NCI-H2107 treated with DMSO at 0.1 percent for 48 hours (cell line): ENCODE results near the gene KIR3DL3.
"Not testable (repeated sequence)": the region's sequence is repeated elsewhere in the genome, so short reads cannot be mapped to it uniquely, and the experiment has no call there.

Source experiments
- DNase-seq: peaks from one replicate; lab custom pipeline; 2025; ENCODE audit not compliant: unreplicated experiment; lab: John Stamatoyannopoulos, UW

The KIR3DL3 gene

DNA sequence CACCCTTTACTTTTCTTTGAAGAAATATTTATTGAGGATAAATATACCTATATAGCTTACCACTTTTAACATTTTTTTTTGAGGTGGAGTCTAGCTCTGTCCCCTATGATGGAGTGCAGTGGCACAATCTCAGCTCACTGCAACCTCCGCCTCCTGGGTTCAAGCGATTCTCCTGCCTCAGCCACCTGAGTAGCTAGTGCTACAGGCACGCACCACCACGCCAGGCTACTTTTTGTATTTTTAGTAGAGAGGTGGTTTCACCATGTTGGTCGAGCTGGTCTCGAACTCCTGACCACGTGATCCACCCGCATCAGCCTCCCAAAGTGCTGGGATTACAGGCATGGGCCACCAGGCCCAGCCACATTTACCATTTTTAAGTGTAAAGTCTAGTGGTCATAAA is 51.6 kb downstream of the KIR3DL3 start:
- not testable (repeated sequence) for DNase-seq

DNA sequence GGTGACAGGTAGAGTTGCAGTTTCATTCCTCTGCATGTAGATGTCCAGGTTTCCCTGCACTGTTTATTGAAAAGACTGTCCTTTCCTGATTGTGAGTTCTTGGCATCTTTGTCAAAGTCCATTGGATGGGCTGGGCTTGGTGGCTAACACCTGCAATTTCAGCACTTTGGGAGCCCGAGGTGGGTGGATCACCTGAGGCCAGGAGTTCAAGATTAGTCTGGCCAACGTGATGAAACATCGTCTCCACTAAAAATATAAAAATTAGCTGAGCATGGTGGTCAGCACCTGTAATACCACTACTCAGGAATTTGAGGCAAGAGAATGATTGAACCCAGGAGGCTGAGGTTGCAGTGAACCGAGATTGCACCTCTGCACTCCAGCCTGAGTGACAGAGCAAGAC is 53.6 kb downstream of the KIR3DL3 start:
- not testable (repeated sequence) for DNase-seq

DNA sequence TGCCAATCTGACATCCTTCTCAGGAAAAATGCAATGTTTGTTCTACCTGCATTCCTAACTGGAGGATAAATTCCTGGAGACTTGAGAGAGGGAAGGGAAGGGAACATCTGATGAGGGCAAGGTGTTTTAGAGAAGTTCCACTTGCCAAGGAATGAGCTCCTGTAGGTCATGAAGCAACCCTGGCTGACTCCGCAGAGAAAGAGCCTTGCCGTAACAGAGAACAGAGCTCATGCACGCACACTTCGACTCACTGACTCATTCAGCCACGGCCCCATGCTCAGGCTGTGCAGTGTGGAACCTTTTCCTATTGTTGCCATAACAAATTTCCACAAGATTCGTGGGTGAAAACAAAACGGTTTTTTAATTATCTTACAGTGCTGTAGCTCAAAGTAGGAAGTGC is 54.7 kb downstream of the KIR3DL3 start:
- not testable (repeated sequence) for DNase-seq

DNA sequence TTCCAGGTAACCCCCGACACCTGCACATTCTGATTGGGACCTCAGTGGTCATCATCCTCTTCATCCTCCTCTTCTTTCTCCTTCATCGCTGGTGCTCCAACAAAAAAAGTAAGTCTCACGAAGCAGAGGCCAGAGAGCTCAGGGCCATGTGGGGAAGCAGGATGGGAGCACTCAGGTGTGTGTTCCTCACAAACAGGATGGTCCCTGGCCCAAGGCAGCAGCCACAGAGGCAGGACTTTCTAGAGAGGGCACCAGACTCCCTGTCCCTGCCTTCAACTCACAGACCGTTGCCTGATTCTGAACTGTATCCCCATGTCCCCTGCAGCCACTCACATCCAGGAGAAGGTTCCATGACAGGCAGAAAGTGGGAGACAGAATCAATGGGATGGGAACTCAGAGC is 58.7 kb downstream of the KIR3DL3 start:
- not testable (repeated sequence) for DNase-seq
